Activated CD8-positive, alpha-beta memory T cell treated with anti-CD3 and anti-CD28 coated beads for 24 hours (primary cell): ENCODE measurements around the gene SOS2.
"Not testable (repeated sequence)": the region's sequence is repeated elsewhere in the genome, so short reads cannot be mapped to it uniquely, and the experiment has no call there.

ENCODE experiments used
- DNase-seq: peaks from one replicate; pipeline ENCODE4 v3.0.0-alpha.2; 2020

Gene SOS2

GRCh38 chr14:50083467-50084337, 147.7 kb downstream of the SOS2 start:
- DNase-seq: peak; percentile 89

DNA sequence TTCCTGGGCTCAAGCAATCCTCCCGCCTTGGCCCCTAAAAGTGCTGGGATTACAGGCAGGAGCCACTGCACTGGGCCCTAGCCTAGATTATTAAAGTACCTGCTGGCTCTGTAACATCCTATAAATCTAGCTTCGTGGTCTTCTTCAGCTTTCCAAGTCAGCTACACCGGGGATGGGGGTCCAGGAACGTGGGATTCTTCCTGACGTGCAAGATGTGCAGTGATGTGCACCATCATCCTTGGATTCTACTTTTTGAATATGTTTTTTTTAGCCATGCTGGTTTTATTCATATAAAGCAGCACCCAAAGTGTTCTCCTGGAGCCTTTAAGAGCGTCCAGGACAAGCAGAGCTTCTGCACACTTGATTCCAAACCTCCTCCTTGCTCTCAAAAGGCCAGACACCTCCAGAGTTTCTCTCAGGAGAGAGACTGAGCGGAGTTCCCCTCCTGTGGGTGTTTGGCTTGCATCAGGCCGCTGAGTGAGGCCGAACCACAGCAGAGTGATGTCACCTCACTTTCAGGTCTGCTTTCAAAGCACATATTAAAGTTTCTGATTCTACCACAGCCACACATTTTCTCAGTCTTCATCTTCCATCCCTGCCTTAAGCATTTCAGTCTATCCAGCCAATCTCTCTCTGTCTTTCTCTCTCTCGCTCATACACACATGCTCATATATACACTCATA, 148.5 kb downstream of the SOS2 start:
- peak; percentile 87 for DNase-seq

- peak; percentile 81 for DNase-seq
These were observed 149.1 kb downstream of the SOS2 start for GRCh38 chr14:50082308-50082742.

DNA sequence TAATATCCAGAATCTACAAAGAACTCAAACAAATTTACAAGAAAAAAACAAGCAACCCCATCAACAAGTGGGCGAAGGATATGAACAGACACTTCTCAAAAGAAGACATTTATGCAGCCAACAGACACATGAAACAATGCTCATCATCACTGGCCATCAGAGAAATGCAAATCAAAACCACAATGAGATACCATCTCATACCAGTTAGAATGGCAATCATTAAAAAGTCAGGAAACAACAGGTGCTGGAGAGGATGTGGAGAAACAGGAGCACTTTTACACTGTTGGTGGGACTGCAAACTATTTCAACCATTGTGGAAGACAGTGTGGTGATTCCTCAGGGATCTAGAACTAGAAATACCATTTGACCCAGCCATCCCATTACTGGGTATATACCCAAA, 152.3 kb downstream of the SOS2 start:
- DNase-seq: not testable (repeated sequence)

DNA sequence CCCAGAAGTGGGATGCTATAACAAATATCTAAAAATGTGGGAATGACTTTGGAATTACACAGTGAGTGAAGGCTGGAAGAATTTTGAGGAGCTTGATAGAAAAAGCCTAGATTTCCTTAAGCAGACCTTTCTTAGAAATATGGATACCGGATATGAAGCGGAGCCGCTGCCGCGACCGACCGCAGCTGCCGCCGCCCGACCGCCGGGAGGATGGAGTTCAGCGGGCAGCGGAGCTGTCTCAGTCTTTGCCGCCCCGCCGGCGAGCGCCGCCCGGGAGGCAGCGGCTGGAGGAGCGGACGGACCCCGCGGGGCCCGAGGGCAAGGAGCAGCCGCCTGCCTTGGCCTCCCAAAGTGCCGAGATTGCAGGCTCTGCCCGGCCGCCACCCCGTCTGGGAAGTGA, 157.7 kb downstream of the SOS2 start:
- not testable (repeated sequence) for DNase-seq

DNA sequence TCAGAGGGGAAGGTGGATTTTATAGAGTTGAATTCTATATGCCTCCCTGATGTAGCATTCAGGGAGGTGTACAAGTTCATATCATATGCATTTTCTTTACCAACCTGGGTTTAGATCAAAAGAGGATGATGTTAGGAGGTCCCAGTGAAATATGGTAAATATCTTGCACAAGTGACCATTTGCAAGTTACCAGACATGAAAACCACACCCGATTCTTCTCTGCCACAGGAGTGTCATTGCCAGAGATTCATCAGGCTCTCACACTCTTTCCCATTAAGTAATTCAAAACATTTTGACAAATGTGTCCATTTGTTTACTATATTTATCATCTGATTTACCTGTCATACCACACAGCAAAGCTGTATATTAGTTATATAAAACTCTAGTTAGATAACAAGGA, 159.0 kb downstream of the SOS2 start:
- DNase-seq: no peak

DNA sequence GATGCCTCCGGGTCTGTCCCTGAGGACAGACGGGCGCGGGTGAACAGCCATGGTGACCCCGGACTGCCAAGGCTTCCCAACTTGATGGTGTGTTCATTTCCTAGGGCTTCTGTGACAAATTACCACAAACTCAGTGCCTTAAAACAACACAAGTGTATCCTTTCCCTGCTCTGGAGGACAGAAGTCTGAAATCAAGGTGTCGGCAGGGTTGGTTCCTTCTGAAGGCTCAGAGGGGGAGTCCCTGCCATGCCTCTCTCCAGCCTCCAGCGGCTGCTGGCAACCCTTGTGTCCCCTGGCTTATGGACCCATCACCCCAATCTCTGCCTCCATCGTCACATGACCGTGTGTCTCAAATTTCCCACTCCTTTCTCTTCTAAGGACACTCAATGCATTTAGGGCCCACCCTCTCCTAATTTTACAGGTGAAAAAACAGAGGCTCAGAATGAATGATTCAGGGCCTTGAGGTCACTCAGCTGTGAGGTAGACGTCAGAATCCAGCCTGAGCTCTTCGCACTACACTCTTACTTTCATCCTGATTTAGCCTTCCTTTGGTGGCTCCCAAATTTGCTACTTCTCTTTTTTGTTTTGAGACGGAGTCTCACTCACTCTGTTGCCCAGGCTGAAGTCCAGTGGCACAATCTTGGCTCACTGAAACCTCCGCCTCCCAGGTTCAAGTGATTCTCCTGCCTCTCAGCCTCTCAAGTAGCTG, 160.4 kb downstream of the SOS2 start:
- DNase-seq: peak; percentile 43

- peak; percentile 38 for DNase-seq
These were observed 161.1 kb downstream of the SOS2 start for GRCh38 chr14:50070230-50070629.

DNA sequence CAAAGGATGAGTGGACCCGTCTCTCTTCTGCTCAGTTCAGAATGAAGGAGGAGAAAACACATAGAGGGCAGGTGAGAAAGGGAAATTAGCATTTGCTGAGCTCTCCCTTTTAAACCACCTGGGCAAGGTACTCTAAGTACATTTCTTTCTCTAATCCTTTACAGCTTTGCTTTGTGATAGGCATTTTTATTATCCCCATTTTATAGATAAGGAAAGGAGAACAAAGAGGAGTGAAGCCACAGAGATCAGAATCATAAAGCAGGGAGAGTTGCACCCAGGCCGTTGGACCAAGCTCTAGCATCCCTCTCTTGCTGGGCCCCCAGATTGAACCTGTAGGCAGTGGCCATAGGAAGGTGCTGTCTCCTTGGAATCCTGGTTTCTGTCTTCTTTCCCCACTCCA, 162.1 kb downstream of the SOS2 start:
- no peak for DNase-seq

DNA sequence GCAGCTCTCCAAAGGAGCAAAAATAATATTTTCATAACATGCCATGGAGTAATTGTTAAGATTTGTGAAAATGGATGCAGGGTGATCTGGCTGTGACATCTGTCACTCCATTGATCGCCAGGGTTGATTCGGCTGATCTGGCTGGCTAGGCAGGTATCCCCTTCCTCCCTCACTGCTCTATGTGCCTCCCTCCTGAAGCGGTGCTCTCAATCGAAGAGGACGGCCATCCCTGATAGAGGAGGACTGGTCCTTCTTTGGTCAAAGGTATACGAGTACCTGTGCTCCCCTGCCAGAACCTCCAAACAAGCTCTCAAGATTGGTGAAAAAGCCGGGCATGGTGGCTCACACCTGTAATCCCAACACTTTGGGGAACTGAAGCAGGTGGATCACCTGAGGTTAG, 162.9 kb downstream of the SOS2 start:
- DNase-seq: peak; percentile 51

GRCh38 chr14:50067723-50068495, 163.5 kb downstream of the SOS2 start:
- peak; percentile 56 for DNase-seq
